K562 (cell line): Measurements from ENCODE around the gene LIMS1. TPM values are rescaled to one million over a fixed set of nuclear protein-coding genes. Genes with fewer than 3 reads are reported as not detected.

ENCODE experiments used
- CHD4 ChIP-seq: fragments of 200-600 bp; sonication (generic); IDR thresholded peaks from 3 replicates; pipeline ENCODE4 v1.6.1; 2012; ENCODE audit warnings: low read depth, mild to moderate bottlenecking, mixed read lengths, low read length, inconsistent platforms; ENCODE audit not compliant: insufficient read depth, insufficient replicate concordance, poor library complexity, severe bottlenecking
- DPF2 ChIP-seq: fragments of 450-650 bp; IDR thresholded peaks from 2 replicates; pipeline ENCODE4 v1.6.1; 2016
- FOXA1 ChIP-seq: fragments of 450-650 bp; IDR thresholded peaks from 2 replicates; pipeline ENCODE4 v1.6.1; 2016; ENCODE audit warnings: mild to moderate bottlenecking, borderline replicate concordance
- FOXM1 ChIP-seq, 2 experiments: fragments of 450-650 bp in 1 of 2; sonication (generic) in 1 of 2; formaldehyde crosslinking in 1 of 2; IDR thresholded peaks; 2 replicates each; pipeline versions ENCODE4 v1.6.1 to v1.9.0; 2017 to 2022; ENCODE audit warnings: low read depth in 2 of 2, mild to moderate bottlenecking in 2 of 2, missing genetic modification reagents in 1 of 2, moderate library complexity in 1 of 2
- GATA2 ChIP-seq: sonication (generic); formaldehyde crosslinking; IDR thresholded peaks from 2 replicates; pipeline ENCODE4 v1.4.0; 2020; ENCODE audit warnings: mild to moderate bottlenecking, missing genetic modification reagents
- JUND ChIP-seq, 2 experiments: IDR thresholded peaks; 2 replicates in 1 of 2; 3 replicates in 1 of 2; pipeline ENCODE4 v1.6.1; 2011; ENCODE audit warnings: borderline replicate concordance in 2 of 2, low read depth in 2 of 2, low read length in 2 of 2, improper control_type of control experiment in 1 of 2, missing biosample characterization in 1 of 2, missing genetic modification characterization in 1 of 2, missing genetic modification reagents in 1 of 2
- MEF2A ChIP-seq: IDR thresholded peaks from 2 replicates; pipeline ENCODE4 v1.6.1; 2011; ENCODE audit warnings: low read depth, mild to moderate bottlenecking, low read length, moderate library complexity; ENCODE audit not compliant: control insufficient read depth
- NKRF ChIP-seq: fragments of 450-650 bp; IDR thresholded peaks from 2 replicates; pipeline ENCODE4 v1.6.1; 2016; ENCODE audit warnings: borderline replicate concordance
- SETDB1 ChIP-seq: IDR thresholded peaks from one replicate; pipeline ENCODE4 v1.6.1; 2012; ENCODE audit warnings: low read length, control low read depth, inconsistent platforms
- SIRT6 ChIP-seq: IDR thresholded peaks from one replicate; pipeline ENCODE4 v1.6.1; 2012; ENCODE audit warnings: low read depth, mild to moderate bottlenecking, control low read depth, inconsistent platforms, low read length, moderate library complexity
- SMARCA5 ChIP-seq: fragments of 450-650 bp; IDR thresholded peaks from 2 replicates; pipeline ENCODE4 v1.6.1; 2016
- SNAPC5 ChIP-seq: fragments of 250-450 bp; sonication (Bioruptor Pico); IDR thresholded peaks from 2 replicates; pipeline ENCODE4 v1.8.0; 2021; ENCODE audit warnings: moderate library complexity, mild to moderate bottlenecking, inconsistent platforms
- TBP ChIP-seq: optimal IDR thresholded peaks from 2 replicates; pipeline ENCODE3; 2011; ENCODE audit warnings: low read depth, low read length, improper control_type of control experiment
- TCF3 ChIP-seq: sonication (generic); formaldehyde crosslinking; IDR thresholded peaks from 2 replicates; pipeline ENCODE4 v1.4.0; 2020; ENCODE audit warnings: mild to moderate bottlenecking, missing genetic modification reagents
- ZC3H4 ChIP-seq: sonication (generic); formaldehyde crosslinking; IDR thresholded peaks from 2 replicates; pipeline ENCODE4 v1.9.0; 2021; ENCODE audit warnings: missing genetic modification reagents, borderline replicate concordance
- ZNF431 ChIP-seq: sonication (generic); formaldehyde crosslinking; IDR thresholded peaks from 2 replicates; pipeline ENCODE4 v1.8.0; 2022; ENCODE audit warnings: mild to moderate bottlenecking, missing genetic modification reagents
- ZNF707 ChIP-seq: fragments of 250-450 bp; sonication (Bioruptor Pico); conservative IDR thresholded peaks from 2 replicates; pipeline ENCODE4 v1.8.0; 2022; ENCODE audit warnings: inconsistent platforms, mild to moderate bottlenecking, moderate library complexity
- polyA plus RNA-seq, 8 experiments: library from polyadenylated mRNA; depleted of rRNA in 4 of 8; stranded (reverse) in 5 of 8; unstranded in 3 of 8; fragments of >200 nt; fragmentation: Nextera tagmentation in 2 of 8; fragmentation: Illumina TruSeq in 1 of 8; extraction: Ambion mirVana in 2 of 8; extraction: Trizol in 1 of 8; gene quantifications; 2 replicates each; pipeline versions ENCODE4 v1.2.1 to v1.2.3, GENCODE V29; 2011 to 2014; ENCODE audit warnings: inconsistent platforms in 1 of 8, missing spikeins in 1 of 8
- total RNA-seq, 7 experiments: library from RNA; depleted of rRNA in 6 of 7; stranded (reverse); fragments of >200 nt in 6 of 7; fragmentation: Illumina TruSeq in 2 of 7; extraction: Trizol in 2 of 7; gene quantifications; 2 replicates each; pipeline versions ENCODE4 v1.2.1 to v1.2.3, GENCODE V29; 2011 to 2021; ENCODE audit warnings: low replicate concordance in 1 of 7
- TF ChIP-seq, protein P1 (sequence below): fragments of 450-650 bp; IDR thresholded peaks from 2 replicates; pipeline ENCODE4 v1.6.1; 2016; ENCODE audit warnings: low read depth, mild to moderate bottlenecking, moderate library complexity
- TF ChIP-seq, protein P2 (sequence below): sonication (generic); formaldehyde crosslinking; IDR thresholded peaks from 2 replicates; pipeline ENCODE4 v1.8.0; 2022; ENCODE audit warnings: mild to moderate bottlenecking, low read depth, missing genetic modification reagents

The LIMS1 gene
- total and polyA plus RNA-seq, 9 of the 15 experiments (the other 6 are each of a cell fraction or from before 2014, with no cell fraction given) = 52.8 to 134 (median 81.0) TPM

DNA sequence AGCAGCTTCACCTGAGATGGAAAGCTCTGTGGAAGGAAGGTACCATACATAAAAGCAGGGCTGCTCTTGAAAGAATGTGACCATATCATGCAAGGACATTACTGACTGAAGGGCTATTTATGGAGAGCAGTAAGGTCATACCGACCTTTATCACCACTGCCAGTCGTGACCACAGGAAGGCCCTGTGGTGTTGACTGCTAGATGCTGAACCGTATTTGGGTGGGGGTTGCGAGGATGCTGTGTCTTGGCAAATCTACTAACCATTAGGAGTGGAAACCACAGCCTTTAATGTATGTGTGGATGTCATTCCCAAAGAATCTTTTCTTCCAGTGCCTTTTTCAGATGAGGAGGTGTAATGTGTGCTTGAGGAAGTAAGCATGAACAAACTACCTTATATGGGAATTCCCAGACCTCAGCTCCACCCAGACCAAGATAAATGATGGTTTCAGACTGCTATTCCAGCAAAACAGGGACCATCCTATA, 60.8 kb downstream of the LIMS1 start (continued):
- TF ChIP-seq, protein P1, sequence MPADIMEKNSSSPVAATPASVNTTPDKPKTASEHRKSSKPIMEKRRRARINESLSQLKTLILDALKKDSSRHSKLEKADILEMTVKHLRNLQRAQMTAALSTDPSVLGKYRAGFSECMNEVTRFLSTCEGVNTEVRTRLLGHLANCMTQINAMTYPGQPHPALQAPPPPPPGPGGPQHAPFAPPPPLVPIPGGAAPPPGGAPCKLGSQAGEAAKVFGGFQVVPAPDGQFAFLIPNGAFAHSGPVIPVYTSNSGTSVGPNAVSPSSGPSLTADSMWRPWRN = peak; percentile 73; the same call in 1 of the 2 replicates
- TF ChIP-seq SMARCA5 (no peak), FOXM1 (IDR thresholded peaks at IDR 0.05; ENCODE audit: low read depth) (peak; percentile 91), FOXM1 (CRISPR knock-in tag; IDR thresholded peaks at IDR 0.05; ENCODE audit: low read depth) (no peak), DPF2 (peak; percentile 99), ZNF431 (CRISPR knock-in tag) (no peak), SIRT6 (no peak), ZC3H4 (no peak), FOXA1 (no peak), SNAPC5 (CRISPR knock-in tag) (no peak), MEF2A (peak; percentile 100), NKRF (no peak), CHD4 (no peak), GATA2 (peak; percentile 92), ZNF707 (no peak), JUND (IDR thresholded peaks at IDR 0.05; ENCODE audit: borderline replicate concordance, low read depth, low read length) (peak; percentile 91), JUND (tag; IDR thresholded peaks at IDR 0.05; ENCODE audit: borderline replicate concordance, low read depth, low read length) (peak; percentile 86; the same call in 1 of the 3 replicates), TCF3 (CRISPR knock-in tag) (peak; percentile 100), TBP (no peak), SETDB1 (no peak)
- TF ChIP-seq, protein P2, sequence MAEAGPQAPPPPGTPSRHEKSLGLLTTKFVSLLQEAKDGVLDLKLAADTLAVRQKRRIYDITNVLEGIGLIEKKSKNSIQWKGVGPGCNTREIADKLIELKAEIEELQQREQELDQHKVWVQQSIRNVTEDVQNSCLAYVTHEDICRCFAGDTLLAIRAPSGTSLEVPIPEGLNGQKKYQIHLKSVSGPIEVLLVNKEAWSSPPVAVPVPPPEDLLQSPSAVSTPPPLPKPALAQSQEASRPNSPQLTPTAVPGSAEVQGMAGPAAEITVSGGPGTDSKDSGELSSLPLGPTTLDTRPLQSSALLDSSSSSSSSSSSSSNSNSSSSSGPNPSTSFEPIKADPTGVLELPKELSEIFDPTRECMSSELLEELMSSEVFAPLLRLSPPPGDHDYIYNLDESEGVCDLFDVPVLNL (CRISPR knock-in tag) = no peak
